ENCODE results near the gene STUB1.

The STUB1 gene

GRCh38 chr16:645852-646678, 34.1 kb upstream of the STUB1 start:
- DNase-seq, result no peak

- DNase-seq, result no peak
These were observed 33.5 kb upstream of the STUB1 start for GRCh38 chr16:646679-647172.

- DNase-seq, result no peak
These were observed 32.9 kb upstream of the STUB1 start for GRCh38 chr16:647173-647902.

- DNase-seq, result no peak
These were observed 32.0 kb upstream of the STUB1 start for GRCh38 chr16:648071-648780.

GRCh38 chr16:648781-649589, 31.2 kb upstream of the STUB1 start, which contains the start of gene WDR90:
Gene WDR90, plus strand, starts transcription at chr16:649365. Its CDS starts 52 bp downstream, at chr16:649417.
- peak; percentile 90 for DNase-seq

- no peak for DNase-seq
These were observed 30.6 kb upstream of the STUB1 start for GRCh38 chr16:649631-650030.

GRCh38 chr16:651844-652243, 28.4 kb upstream of the STUB1 start:
- DNase-seq, result no peak

GRCh38 chr16:652454-653305, 27.5 kb upstream of the STUB1 start:
- DNase-seq, result no peak

- no peak for DNase-seq
These were observed 26.2 kb upstream of the STUB1 start for GRCh38 chr16:654034-654433.

- no peak for DNase-seq
These were observed 22.7 kb upstream of the STUB1 start for GRCh38 chr16:657487-657886.

- no peak for DNase-seq
These were observed 21.3 kb upstream of the STUB1 start for GRCh38 chr16:658679-659571.

- no peak for DNase-seq
These were observed 20.6 kb upstream of the STUB1 start for GRCh38 chr16:659618-660017.

- no peak for DNase-seq
These were observed 20.1 kb upstream of the STUB1 start for GRCh38 chr16:660132-660458.

- peak; percentile 61 for DNase-seq
These were observed 19.6 kb upstream of the STUB1 start for GRCh38 chr16:660459-661183.

- no peak for DNase-seq
These were observed 18.9 kb upstream of the STUB1 start for GRCh38 chr16:661184-661821.

- no peak for DNase-seq
These were observed 18.1 kb upstream of the STUB1 start for GRCh38 chr16:662095-662494.

GRCh38 chr16:662597-662996, 17.6 kb upstream of the STUB1 start:
- no peak for DNase-seq

GRCh38 chr16:666572-666971, 13.6 kb upstream of the STUB1 start:
- DNase-seq, result no peak

GRCh38 chr16:667113-667779, 13.0 kb upstream of the STUB1 start:
- no peak for DNase-seq
